K562 (cell line): ENCODE measurements around the gene LHPP. TPM values are rescaled to one million over a fixed set of nuclear protein-coding genes. Genes with fewer than 3 reads are reported as not detected.

Experiments used
- ATAC-seq: fragments of 200-7000 bp; cut with Tn5 transposase; 3 replicates; pipeline ENCODE4 v1.9.1; 2020; ENCODE audit warnings: moderate library complexity
- BruUV-seq: library from RNA; stranded (reverse); fragments of 400-500 nt; replicated peaks from 2 replicates; lab custom pipeline; 2021; lab: Mats Ljungman, UMichigan
- CTCF ChIA-PET: fragments of 300-600 bp; formaldehyde crosslinking; extraction: SDS; loops from one replicate; lab custom pipeline; 2021; ENCODE audit warnings: low intra/inter-chr PET ratio; lab: Yijun Ruan, JAX
- POLR2A ChIA-PET: fragments of 300-600, 350-650 bp; sonication (Branson Sonifier 250); formaldehyde crosslinking; extraction: SDS; loops from one replicate; lab custom pipeline; 2021; ENCODE audit warnings: antibody characterized with exemption, inconsistent platforms; lab: Yijun Ruan, JAX
- DNase-seq, 4 experiments: peaks; one replicate each; pipeline versions ENCODE4 v3.0.0 to v3.0.0-alpha.2; 2011 to 2018; ENCODE audit warnings: low spot score in 3 of 4, mixed read lengths in 3 of 4; ENCODE audit errors: extremely low read depth in 1 of 4
- FAIRE-seq: peaks from 2 replicates; lab custom pipeline; 2011; peaks lifted over from hg19 to GRCh38; lab: Jason Lieb, UNC
- H2AFZ ChIP-seq: 2 replicates; pipeline ENCODE4 v1.6.0; 2011; ENCODE audit warnings: low read depth, low read length, control low read depth, inconsistent platforms
- H3K27ac ChIP-seq: fragments of 200-600 bp; 3 replicates; pipeline ENCODE4 v1.8.0; 2011; ENCODE audit warnings: low read depth, mild to moderate bottlenecking, control low read depth, inconsistent platforms, low read length, moderate library complexity, mixed read lengths; ENCODE audit errors: extremely low read depth
- H3K27me3 ChIP-seq, 2 experiments: fragments of 300-600 bp in 1 of 2; 2 replicates in 1 of 2; 3 replicates in 1 of 2; pipeline versions ENCODE4 v1.6.0 to v1.8.0; 2011; ENCODE audit warnings: inconsistent platforms in 2 of 2, low read length in 2 of 2, mild to moderate bottlenecking in 1 of 2, mixed read lengths in 1 of 2, moderate library complexity in 1 of 2; ENCODE audit not compliant: control insufficient read depth in 2 of 2, insufficient read depth in 2 of 2
- H3K36me3 ChIP-seq: fragments of 300-600 bp; 3 replicates; pipeline ENCODE4 v1.8.0; 2011; ENCODE audit warnings: mild to moderate bottlenecking, low read length, inconsistent platforms; ENCODE audit not compliant: control insufficient read depth, insufficient read depth
- H3K4me1 ChIP-seq, 2 experiments: fragments of 200-600 bp in 1 of 2; replicated peaks in 1 of 2; 2 replicates in 1 of 2; 3 replicates in 1 of 2; pipeline versions ENCODE4 v1.5.1 to v1.8.0; 2011; ENCODE audit warnings: inconsistent platforms in 2 of 2, low read length in 2 of 2, mild to moderate bottlenecking in 1 of 2, mixed read lengths in 1 of 2, moderate library complexity in 1 of 2; ENCODE audit not compliant: control insufficient read depth in 2 of 2, insufficient read depth in 2 of 2
- H3K4me2 ChIP-seq: 2 replicates; pipeline ENCODE4 v1.6.1; 2011; ENCODE audit warnings: low read length, control low read depth, inconsistent platforms, mixed read lengths; ENCODE audit not compliant: insufficient read depth
- H3K4me3 ChIP-seq: fragments of 200-600 bp; sonication (generic), shearing (Covaris generic); 2 replicates; pipeline ENCODE4 v1.5.1; 2016; ENCODE audit warnings: control low read depth, inconsistent platforms
- H3K79me2 ChIP-seq: fragments of 200-600 bp; 3 replicates; pipeline ENCODE4 v1.8.0; 2011; ENCODE audit warnings: low read length, inconsistent platforms; ENCODE audit not compliant: control insufficient read depth, insufficient read depth
- H3K9ac ChIP-seq, 2 experiments: 2 replicates each; pipeline versions ENCODE4 v1.6.0 to v1.6.1; 2011; ENCODE audit warnings: low read depth in 2 of 2, low read length in 2 of 2, control low read depth in 1 of 2, inconsistent platforms in 1 of 2, mild to moderate bottlenecking in 1 of 2, mixed read lengths in 1 of 2; ENCODE audit not compliant: insufficient read depth in 1 of 2
- H3K9me1 ChIP-seq: one replicate; pipeline ENCODE4 v1.6.0; 2011; ENCODE audit warnings: inconsistent platforms, mild to moderate bottlenecking, low read length, moderate library complexity; ENCODE audit not compliant: control insufficient read depth, insufficient read depth
- H3K9me3 ChIP-seq: replicated peaks from 2 replicates; pipeline ENCODE4 v1.5.1; 2011; ENCODE audit warnings: low read depth, low read length, inconsistent platforms; ENCODE audit not compliant: control insufficient read depth, insufficient read depth
- H4K20me1 ChIP-seq: replicated peaks from 2 replicates; pipeline ENCODE4 v1.6.1; 2011; ENCODE audit warnings: low read length, inconsistent platforms, mixed read lengths; ENCODE audit not compliant: control insufficient read depth, insufficient read depth
- CREB5 ChIP-seq: fragments of 250-450 bp; sonication (Bioruptor Pico); IDR thresholded peaks from 2 replicates; pipeline ENCODE4 v1.5.0; 2020; ENCODE audit warnings: mild to moderate bottlenecking
- FOXP4 ChIP-seq: sonication (generic); formaldehyde crosslinking; IDR thresholded peaks from 2 replicates; pipeline ENCODE4 v1.8.0; 2022; ENCODE audit warnings: mild to moderate bottlenecking, missing genetic modification reagents, borderline replicate concordance
- HLTF ChIP-seq: fragments of 450-650 bp; IDR thresholded peaks from 2 replicates; pipeline ENCODE4 v1.6.1; 2016
- KLF13 ChIP-seq: fragments of 450-650 bp; IDR thresholded peaks from 2 replicates; pipeline ENCODE4 v1.6.1; 2016; ENCODE audit warnings: missing genetic modification characterization, low read depth, mild to moderate bottlenecking, missing compliant biosample characterization, moderate library complexity, borderline replicate concordance
- PHB2 ChIP-seq: fragments of 450-650 bp; IDR thresholded peaks from 2 replicates; pipeline ENCODE4 v1.6.1; 2017; ENCODE audit warnings: low read depth
- RAD51 ChIP-seq: fragments of 450-650 bp; IDR thresholded peaks from 2 replicates; pipeline ENCODE4 v1.7.1; 2016; ENCODE audit warnings: low read depth, mild to moderate bottlenecking, borderline replicate concordance
- SMARCB1 ChIP-seq: IDR thresholded peaks from 2 replicates; pipeline ENCODE4 v1.6.1; 2011; ENCODE audit warnings: improper control_type of control experiment, low read depth; ENCODE audit not compliant: insufficient read length
- SRSF3 ChIP-seq: fragments of 200-400 bp; formaldehyde crosslinking; IDR thresholded peaks from 2 replicates; pipeline ENCODE4 v1.6.1; 2016; ENCODE audit warnings: mild to moderate bottlenecking, low read length, moderate library complexity; ENCODE audit not compliant: insufficient read depth
- TCF15 ChIP-seq: fragments of 250-450 bp; sonication (Bioruptor Pico); IDR thresholded peaks from 2 replicates; pipeline ENCODE4 v1.8.0; 2022; ENCODE audit warnings: moderate library complexity, mild to moderate bottlenecking, inconsistent platforms
- ZFP1 ChIP-seq: fragments of 450-650 bp; formaldehyde crosslinking; IDR thresholded peaks from 2 replicates; pipeline ENCODE4 v1.4.0; 2020; ENCODE audit warnings: mild to moderate bottlenecking, mixed read lengths
- ZNF239 ChIP-seq: fragments of 250-450 bp; sonication (Bioruptor Pico); IDR thresholded peaks from 2 replicates; pipeline ENCODE4 v1.4.0; 2020; ENCODE audit warnings: mild to moderate bottlenecking
- ZNF395 ChIP-seq: fragments of 200-800 bp; sonication (Bioruptor generic); IDR thresholded peaks from 2 replicates; pipeline ENCODE4 v1.6.1; 2017; ENCODE audit warnings: missing genetic modification characterization, missing compliant biosample characterization
- ZNF583 ChIP-seq: fragments of 250-450 bp; sonication (Bioruptor Pico); IDR thresholded peaks from 2 replicates; pipeline ENCODE4 v1.4.0; 2020
- ZNF696 ChIP-seq: fragments of 250-450 bp; sonication (Bioruptor Pico); conservative IDR thresholded peaks from 2 replicates; pipeline ENCODE4 v1.4.0; 2020; ENCODE audit warnings: mild to moderate bottlenecking, moderate library complexity
- WGBS: fragments of 100-300 bp; shearing (Covaris generic); methylation state at CpG from one replicate; pipeline ENCODE4 v1.1.6; 2016; ENCODE audit warnings: low coverage, mixed read lengths; ENCODE audit not compliant: insufficient coverage; ENCODE audit errors: missing lambda C conversion rate; 5-methylcytosine and 5-hydroxymethylcytosine counted together
- in situ Hi-C: fragments of 300-500 bp; cut with MboI; formaldehyde crosslinking; loops from 4 replicates; pipeline ENCODE4 v1.15.0; 2018; ENCODE audit warnings: inconsistent platforms, mixed read lengths
- intact Hi-C: fragments of 100-400 bp; cut with micrococcal nuclease; formaldehyde crosslinking; loops from 2 replicates; pipeline ENCODE4 v1.14.2; 2022
- polyA plus RNA-seq, 8 experiments: library from polyadenylated mRNA; depleted of rRNA in 4 of 8; stranded (reverse) in 5 of 8; unstranded in 3 of 8; fragments of >200 nt; fragmentation: Nextera tagmentation in 2 of 8; fragmentation: Illumina TruSeq in 1 of 8; extraction: Ambion mirVana in 2 of 8; extraction: Trizol in 1 of 8; gene quantifications; 2 replicates each; pipeline versions ENCODE4 v1.2.1 to v1.2.3, GENCODE V29; 2011 to 2014; ENCODE audit warnings: inconsistent platforms in 1 of 8, missing spikeins in 1 of 8
- total RNA-seq, 7 experiments: library from RNA; depleted of rRNA in 6 of 7; stranded (reverse); fragments of >200 nt in 6 of 7; fragmentation: Illumina TruSeq in 2 of 7; extraction: Trizol in 2 of 7; gene quantifications; 2 replicates each; pipeline versions ENCODE4 v1.2.1 to v1.2.3, GENCODE V29; 2011 to 2021; ENCODE audit warnings: low replicate concordance in 1 of 7

LHPP gene
- total and polyA plus RNA-seq, 9 of the 15 experiments (the other 6 are each of a cell fraction or from before 2014, with no cell fraction given), result 0.34 to 7.4 (median 3.0) TPM

GRCh38 chr10:124591123-124591495 lies 129.5 kb downstream of the LHPP start:
- no peak overlapping the region for H3K27ac ChIP-seq
- in situ Hi-C loops, result no loop called here

More at GRCh38 chr10:124591123-124591495, 129.5 kb downstream of the LHPP start:
- POLR2A ChIA-PET, result no interaction called here
- no peak for FAIRE-seq
- Histone ChIP-seq H3K9me3 (no peaks in the 10 kb centered on the region), H3K4me2 (no peak overlapping the region), H3K9me1 (peaks cover 5% of the 10 kb centered on the region), H3K79me2 (no peaks in the 10 kb centered on the region), H4K20me1 (peaks cover 20% of the 10 kb centered on the region), H3K4me3 (no peak overlapping the region), H3K27me3 (peaks cover 0 to 13% of the 10 kb centered on the region in 2 experiments; a peak in 3 of 5 replicates), H3K9ac (no peak overlapping the region), H3K4me1 (peaks cover 21 to 47% of the 10 kb centered on the region in 2 experiments), H2AFZ (no peak overlapping the region), H3K36me3 (no peaks in the 10 kb centered on the region)
- TF ChIP-seq CREB5 (CRISPR knock-in tag) (no peak), HLTF (no peak), SMARCB1 (no peak), ZNF583 (no peak), ZFP1 (CRISPR knock-in tag) (no peak), RAD51 (no peak), FOXP4 (CRISPR knock-in tag) (no peak), SRSF3 (no peak), ZNF395 (CRISPR knock-in tag) (no peak), PHB2 (no peak), ZNF696 (CRISPR knock-in tag) (no peak), ZNF239 (no peak), TCF15 (CRISPR knock-in tag) (no peak), KLF13 (tag) (no peak)
- no peak for ATAC-seq
- 63% methylated on average over 1 of the region's 5 CpGs for WGBS
- BruUV-seq, result no TSS peak
- intact Hi-C loops, result no loop called here
- CTCF ChIA-PET, result no interaction called here
- DNase-seq, result no peak
